Esophagus muscularis mucosa (tissue), 4 donors: ENCODE data around the gene CDCP2.

Experiments
- CTCF ChIP-seq, 3 experiments: fragments of 200-600 bp in 2 of 3; fragments of 450-650 bp in 1 of 3; sonication (generic) in 2 of 3; IDR thresholded peaks; one replicate each; pipeline ENCODE4 v1.5.1; 2017 to 2019; ENCODE audit warnings: antibody characterized with exemption in 3 of 3, mild to moderate bottlenecking in 2 of 3, moderate library complexity in 1 of 3
- EP300 ChIP-seq: sonication (generic); formaldehyde crosslinking; IDR thresholded peaks from one replicate; pipeline ENCODE4 v1.6.1; 2017; ENCODE audit warnings: antibody characterized with exemption
- POLR2A ChIP-seq: fragments of 450-650 bp; IDR thresholded peaks from one replicate; pipeline ENCODE4 v1.6.1; 2017; ENCODE audit warnings: antibody characterized with exemption, moderate library complexity, mild to moderate bottlenecking, low read depth
- POLR2AphosphoS5 ChIP-seq, 2 donors: sonication (generic); formaldehyde crosslinking; IDR thresholded peaks; one replicate each; pipeline ENCODE4 v1.6.1; 2017; ENCODE audit warnings: antibody characterized with exemption in 2 of 2

DNA sequence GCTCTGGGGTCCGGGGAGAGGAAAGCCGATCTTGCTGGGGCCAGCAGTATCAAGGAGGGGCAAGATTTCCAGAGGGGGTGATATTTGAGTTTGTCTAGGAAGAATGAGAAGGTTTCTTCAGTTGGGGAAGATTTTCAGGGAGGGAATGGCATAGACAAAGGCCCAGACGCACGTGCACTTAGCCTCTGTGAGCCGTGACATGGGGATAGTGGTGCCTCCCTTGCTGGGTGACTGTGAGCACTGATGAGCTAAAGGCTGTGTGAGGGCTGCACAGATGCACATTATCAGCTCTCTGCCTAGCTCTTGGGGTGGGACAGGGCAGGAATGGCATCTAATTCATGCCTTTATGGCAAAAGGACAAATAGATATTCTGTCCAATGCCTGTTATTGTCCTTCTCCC, 1.8 kb downstream of the CDCP2 start:
- TF ChIP-seq POLR2A (no peak), EP300 (no peak), CTCF (IDR thresholded peaks at IDR 0.05) (no peak), POLR2AphosphoS5 (IDR thresholded peaks at IDR 0.05) (no peak)
